Measurements from ENCODE around the gene TRIM26. TPM values are rescaled to one million over a fixed set of nuclear protein-coding genes. Genes with fewer than 3 reads are reported as not detected.

The TRIM26 gene
- total and polyA plus RNA-seq, 2 of the 8 experiments (the other 6 are each of a cell fraction or from before 2014, with no cell fraction given), result 21.5 to 32.3 TPM

- no peak for FAIRE-seq
- Histone ChIP-seq H2AFZ (ENCODE audit: low read length) (no peak overlapping the region), H3K56ac (replicated peaks; ENCODE audit: insufficient read length, low read depth, low read length) (no peak overlapping the region), H2BK5ac (ENCODE audit: low read depth, low read length) (no peak overlapping the region), H4K5ac (ENCODE audit: insufficient read length, low read depth, low read length) (no peak overlapping the region), H3K4me2 (ENCODE audit: insufficient read depth in 1 of 2, low read depth in 2 of 2, low read length in 2 of 2) (peak overlapping the region; percentile 74 to 80; a peak in 3 of 4 replicates), H4K8ac (ENCODE audit: extremely low read depth, insufficient read depth, low read length) (no peak overlapping the region), H3K36me3 (ENCODE audit: control insufficient read depth in 2 of 4, insufficient read depth in 4 of 4, low read length in 3 of 4) (no peaks in the 10 kb centered on the region; a peak in 1 of 8 replicates), H2BK120ac (replicated peaks; ENCODE audit: low read depth, low read length) (no peak overlapping the region), H3K79me1 (ENCODE audit: low read depth, low read length) (peaks cover 13% of the 10 kb centered on the region; the same call in 1 of the 2 replicates), H3K4ac (replicated peaks; ENCODE audit: insufficient read length, low read depth, low read length) (no peak overlapping the region), H2BK15ac (ENCODE audit: low read length) (no peak overlapping the region), H2AK5ac (ENCODE audit: low read depth, low read length) (no peak overlapping the region), H2BK12ac (ENCODE audit: low read depth, low read length) (no peak overlapping the region), H3K27me3 (replicated peaks in 1 of 4; ENCODE audit: control insufficient read depth in 3 of 4, extremely low read depth in 1 of 4, insufficient read depth in 3 of 4, low read length in 3 of 4) (no peaks in the 10 kb centered on the region; a peak in 1 of 7 replicates), H2BK20ac (ENCODE audit: low read length) (no peak overlapping the region), H3K9ac (replicated peaks in 1 of 4; ENCODE audit: extremely low read depth in 1 of 4, low read depth in 3 of 4, low read length in 3 of 4) (no peak overlapping the region), H3K4me1 (replicated peaks in 1 of 4; ENCODE audit: control insufficient read depth in 3 of 4, insufficient read depth in 4 of 4, low read length in 3 of 4) (peaks cover 5 to 21% (median 11%) of the 10 kb centered on the region in 4 experiments), H4K20me1 (replicated peaks in 1 of 2; ENCODE audit: control insufficient read depth in 1 of 2, insufficient read depth in 2 of 2, low read length in 2 of 2) (peaks cover 2 to 17% of the 10 kb centered on the region in 2 experiments), H3K27ac (ENCODE audit: low read depth, low read length) (no peak overlapping the region), H3K23me2 (ENCODE audit: low read depth, low read length) (peaks cover 16% of the 10 kb centered on the region), H3K18ac (ENCODE audit: extremely low read depth, low read length) (no peak overlapping the region), H3K14ac (ENCODE audit: insufficient read length) (no peak overlapping the region), H4K91ac (replicated peaks; ENCODE audit: insufficient read length, low read length) (no peak overlapping the region), H3K9me3 (ENCODE audit: insufficient read depth in 2 of 2, low read depth in 1 of 2, low read length in 1 of 2) (no peaks in the 10 kb centered on the region), H3K23ac (ENCODE audit: insufficient read length) (no peak overlapping the region), H3K4me3 (ENCODE audit: extremely low read depth in 1 of 4, insufficient read depth in 2 of 4, low read depth in 3 of 4, low read length in 4 of 4) (peak overlapping the region in 3 of 4 experiments; percentile 94 to 97 (median 95); a peak in 4 of 8 replicates), H3K79me2 (ENCODE audit: control insufficient read depth in 1 of 2, insufficient read depth in 2 of 2, low read length in 2 of 2) (peaks cover 0 to 49% of the 10 kb centered on the region in 2 experiments; a peak in 3 of 4 replicates)
- 89% methylated on average over 3 of the region's 3 CpGs; no CpG with 5 or more reads in 1 of the 2 experiments for WGBS, 2 experiments (ENCODE audit: extremely low coverage in 1 of 2, insufficient coverage in 1 of 2, insufficient read length in 1 of 2, insufficient replicate concordance in 2 of 2, low coverage in 1 of 2, low lambda C conversion rate in 2 of 2, missing lambda C conversion rate in 1 of 2)
- POLR2A ChIA-PET (ENCODE audit: partially characterized antibody), result interaction anchor here (1.3 to 1.6 kb wide), 3 partner anchors 8 to 106 kb away, joined by 3 to 5 read pairs (median 4); no protein-coding TSS in a partner anchor
- no peak for TF ChIP-seq SP2 (IDR thresholded peaks at IDR 0.05; ENCODE audit: low read length)
- no peak for TF ChIP-seq CTCF (IDR thresholded peaks at IDR 0.05; ENCODE audit: control extremely low read depth in 1 of 3, insufficient read depth in 1 of 3, low read depth in 1 of 3, low read length in 3 of 3)
- CTCF ChIA-PET (ENCODE audit: partially characterized antibody), result no interaction called here
- no peak for DNase-seq (ENCODE audit: low read depth in 1 of 2, low spot score in 2 of 2)
Measured at GRCh38 chr6:30211899-30212298, 1.3 kb downstream of the TRIM26 start.
